Dermis lymphatic vessel endothelial cell (primary cell): ENCODE data around the gene SRCIN1. TPM values are rescaled to one million over a fixed set of nuclear protein-coding genes. Genes with fewer than 3 reads are reported as not detected.

ENCODE experiments used
- total RNA-seq: library from RNA; depleted of rRNA; stranded (reverse); fragments of >200 nt; gene quantifications from 2 replicates; pipeline ENCODE4 v1.2.1, GENCODE V29; 2014

SRCIN1 gene
- total RNA-seq: under 0.01 TPM in 1 of 2 replicates, not detected in the other

GRCh38 chr17:38605841-38606645, at the start of gene SRCIN1:
SRCIN1 (minus strand) TSS chr17:38605952; CDS start chr17:38605705, 247 bp downstream.

Other genes starting within 250 kb of the SRCIN1 start
- gene ARHGAP23, start 177.5 kb downstream of the SRCIN1 start, total RNA-seq: 27.3 and 34.1 TPM in 2 replicates
- gene EPOP, start 69.0 kb upstream of the SRCIN1 start, total RNA-seq: 0.33 and 0.60 TPM in 2 replicates
- 20.0 and 20.5 TPM in 2 replicates for gene MLLT6, start 99.3 kb upstream of the SRCIN1 start, total RNA-seq
- 2.0 and 2.9 TPM in 2 replicates for gene CISD3, start 124.4 kb upstream of the SRCIN1 start, total RNA-seq
- gene PCGF2, start 142.4 kb upstream of the SRCIN1 start, total RNA-seq: 3.6 TPM in 2 replicates
- 298 and 351 TPM in 2 replicates for gene PSMB3, start 146.8 kb upstream of the SRCIN1 start, total RNA-seq
- 30.3 and 37.2 TPM in 2 replicates for gene PIP4K2B, start 193.6 kb upstream of the SRCIN1 start, total RNA-seq
- gene CWC25, start 219.4 kb upstream of the SRCIN1 start, total RNA-seq: 8.5 and 9.7 TPM in 2 replicates
- gene RPL23, start 247.8 kb upstream of the SRCIN1 start, total RNA-seq: 2,234 and 2,254 TPM in 2 replicates